Testis (tissue), 5 donors: ENCODE measurements around the gene ETV7. TPM values are rescaled to one million over a fixed set of nuclear protein-coding genes. Genes with fewer than 3 reads are reported as not detected.
A peak's percentile ranks its signal among the peaks of the same experiment; 100 is the strongest.

Experiments
- DNase-seq: peaks from one replicate; pipeline ENCODE4 v3.0.0-alpha.2; 2019
- H3K27ac ChIP-seq, 2 donors: fragments of 200-600 bp; sonication (generic); one replicate each; pipeline ENCODE4 v1.5.1; 2019
- H3K27me3 ChIP-seq: fragments of 200-600 bp; sonication (generic); one replicate; pipeline ENCODE4 v1.5.1; 2019
- H3K36me3 ChIP-seq: fragments of 200-600 bp; sonication (generic); one replicate; pipeline ENCODE4 v1.5.1; 2017; ENCODE audit warnings: low read depth; ENCODE audit errors: missing control alignments
- H3K4me1 ChIP-seq: fragments of 200-600 bp; sonication (generic); one replicate; pipeline ENCODE4 v1.5.1; 2019
- H3K4me3 ChIP-seq, 2 donors: fragments of 200-600 bp; sonication (generic); one replicate each; pipeline ENCODE4 v1.5.1; 2017 to 2019
- H3K9me3 ChIP-seq: fragments of 200-600 bp; sonication (generic); one replicate; pipeline ENCODE4 v1.5.1; 2017
- POLR2A ChIP-seq: fragments of 450-650 bp; IDR thresholded peaks from one replicate; pipeline ENCODE4 v1.6.1; 2017; ENCODE audit warnings: antibody characterized with exemption, mild to moderate bottlenecking, moderate library complexity
- WGBS, 2 donors: methylation state at CpG; one replicate each; pipeline ENCODE4 v1.1.5; 2018; 5-methylcytosine and 5-hydroxymethylcytosine counted together
- intact Hi-C: fragments of 100-400 bp; cut with DNase I; formaldehyde crosslinking; loops from one replicate; pipeline ENCODE4 v1.15.1; 2023; ENCODE audit warnings: low total_unique reads
- long read RNA-seq, 2 donors: transcript quantifications; one replicate each; lab custom pipeline, GENCODE V29; 2026
- polyA plus RNA-seq: library from polyadenylated mRNA; stranded (reverse); fragments of 350-450 nt; fragmentation: Illumina TruSeq; extraction: RNeasy Lipid Tissue Mini Kit (QIAGEN cat#74804); gene quantifications from one replicate; pipeline ENCODE4 v1.2.3, GENCODE V29; 2014; ENCODE audit warnings: low read depth, low replicate concordance; ENCODE audit not compliant: insufficient read depth
- total RNA-seq, 2 donors: library from RNA; depleted of rRNA; stranded (reverse); fragments of >200 nt; gene quantifications; one replicate each; pipeline ENCODE4 v1.2.3, GENCODE V29; 2016
- TF ChIP-seq, protein P1 (sequence below), 3 experiments: fragments of 450-650 bp in 2 of 3; fragments of 200-600 bp in 1 of 3; sonication (generic) in 1 of 3; IDR thresholded peaks; one replicate each; pipeline ENCODE4 v1.5.1; 2016 to 2019; ENCODE audit warnings: antibody characterized with exemption in 3 of 3, mild to moderate bottlenecking in 2 of 3, moderate library complexity in 1 of 3

The ETV7 gene
- 1 to 10 TPM in 1 of 2 donors, under 1 TPM in 1; 0.68 to 1.3 TPM for total RNA-seq
- 2.2 TPM for polyA plus RNA-seq
- long read RNA-seq, donor 1 = 0 reads
- long read RNA-seq, donor 2 = 0 reads

DNA sequence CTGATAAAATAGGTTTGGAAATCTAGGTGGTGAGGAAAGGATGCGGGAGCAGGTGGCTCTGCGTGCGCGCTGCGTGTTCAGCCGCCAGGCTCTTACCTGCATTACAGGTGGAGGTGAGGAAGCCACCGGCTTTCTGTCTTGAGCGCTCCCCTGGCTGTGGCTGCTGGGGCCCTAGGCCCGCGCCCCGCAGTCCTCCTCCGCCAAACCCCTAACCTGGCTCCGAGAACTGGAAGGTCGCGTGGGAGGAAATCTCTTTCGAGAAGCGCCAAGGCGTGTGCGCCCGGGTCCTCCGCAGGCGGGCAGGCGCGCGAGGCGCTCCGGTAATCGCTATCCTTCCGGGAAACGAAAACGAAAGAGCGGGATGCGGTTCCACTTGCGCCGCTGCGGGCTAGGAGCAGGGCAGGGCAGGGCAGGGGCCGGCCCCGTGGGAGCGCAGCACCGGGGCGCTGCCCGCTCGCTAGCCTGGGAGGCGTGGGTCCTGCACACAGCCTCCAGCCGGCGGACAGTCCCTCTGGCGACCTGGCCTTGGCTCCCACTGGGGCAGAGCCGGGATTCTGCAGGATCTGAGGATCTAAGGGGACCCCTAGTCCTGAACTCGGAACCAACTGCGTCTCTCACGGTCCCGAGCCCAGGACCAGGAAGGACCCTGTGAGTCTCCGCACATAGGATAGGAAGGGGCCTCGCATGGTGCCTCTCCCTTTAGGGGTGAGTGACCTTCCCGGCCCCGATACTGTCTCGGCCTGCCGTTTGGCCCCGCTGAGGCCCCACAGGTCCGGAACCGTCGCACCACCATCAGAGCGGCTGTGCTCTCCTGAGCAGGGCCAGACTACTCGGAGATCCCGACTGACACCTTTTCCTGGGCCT, at the start of gene ETV7:
Gene ETV7 (minus strand): TSS at position 230 of the 864 bp plus-strand sequence. CDS start 128 bp downstream, at position 102.
- no peak within 1 kb of the TSS for H3K27ac ChIP-seq
- no peaks in the 10 kb centered on the region for H3K27me3 ChIP-seq
- intact Hi-C loops = no loop called here
- DNase-seq = peak; percentile 24
- no peaks in the 10 kb centered on the region for H3K9me3 ChIP-seq
- H3K36me3 ChIP-seq = no peaks in the 10 kb centered on the region
- no peak for TF ChIP-seq POLR2A
- TF ChIP-seq, protein P1, sequence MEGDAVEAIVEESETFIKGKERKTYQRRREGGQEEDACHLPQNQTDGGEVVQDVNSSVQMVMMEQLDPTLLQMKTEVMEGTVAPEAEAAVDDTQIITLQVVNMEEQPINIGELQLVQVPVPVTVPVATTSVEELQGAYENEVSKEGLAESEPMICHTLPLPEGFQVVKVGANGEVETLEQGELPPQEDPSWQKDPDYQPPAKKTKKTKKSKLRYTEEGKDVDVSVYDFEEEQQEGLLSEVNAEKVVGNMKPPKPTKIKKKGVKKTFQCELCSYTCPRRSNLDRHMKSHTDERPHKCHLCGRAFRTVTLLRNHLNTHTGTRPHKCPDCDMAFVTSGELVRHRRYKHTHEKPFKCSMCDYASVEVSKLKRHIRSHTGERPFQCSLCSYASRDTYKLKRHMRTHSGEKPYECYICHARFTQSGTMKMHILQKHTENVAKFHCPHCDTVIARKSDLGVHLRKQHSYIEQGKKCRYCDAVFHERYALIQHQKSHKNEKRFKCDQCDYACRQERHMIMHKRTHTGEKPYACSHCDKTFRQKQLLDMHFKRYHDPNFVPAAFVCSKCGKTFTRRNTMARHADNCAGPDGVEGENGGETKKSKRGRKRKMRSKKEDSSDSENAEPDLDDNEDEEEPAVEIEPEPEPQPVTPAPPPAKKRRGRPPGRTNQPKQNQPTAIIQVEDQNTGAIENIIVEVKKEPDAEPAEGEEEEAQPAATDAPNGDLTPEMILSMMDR (IDR thresholded peaks at IDR 0.05) = no peak
- H3K4me3 ChIP-seq = peak within 1 kb of the TSS; percentile 24 to 58
- 8 to 15% methylated on average over 12 to 61 of the region's 65 CpGs for WGBS, 2 donors
- H3K4me1 ChIP-seq = peaks cover 4% of the 10 kb centered on the region

DNA sequence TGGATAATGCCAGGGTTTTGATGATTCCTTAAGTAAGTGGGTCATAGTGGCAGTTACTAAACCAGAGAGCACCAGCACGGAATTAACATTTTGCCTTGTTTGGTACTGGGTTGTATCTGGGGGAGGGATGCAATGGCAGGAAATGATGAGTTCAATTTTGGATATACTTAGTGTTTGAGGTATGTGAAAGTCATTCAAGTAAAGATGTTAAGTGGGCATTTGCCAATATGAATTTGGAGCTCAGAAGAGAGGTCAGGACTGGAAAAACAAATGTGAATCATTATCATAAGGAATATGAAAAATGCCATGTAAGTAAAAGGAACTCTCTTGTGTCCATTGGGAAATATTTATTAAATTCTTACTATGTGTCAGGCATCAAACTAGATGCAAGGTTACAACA, 49.0 kb upstream of the ETV7 start:
- no peak overlapping the region for H3K27ac ChIP-seq
- no peaks in the 10 kb centered on the region for H3K4me1 ChIP-seq
- H3K4me3 ChIP-seq = no peak overlapping the region
- H3K27me3 ChIP-seq = no peaks in the 10 kb centered on the region
- WGBS, 2 donors = 90 to 94% methylated on average over 1 of the region's 1 CpG
- intact Hi-C loops = no loop called here
- TF ChIP-seq POLR2A = no peak
- TF ChIP-seq, protein P1 (IDR thresholded peaks at IDR 0.05) = no peak
- H3K9me3 ChIP-seq = no peaks in the 10 kb centered on the region
- DNase-seq = no peak
- H3K36me3 ChIP-seq = no peaks in the 10 kb centered on the region

DNA sequence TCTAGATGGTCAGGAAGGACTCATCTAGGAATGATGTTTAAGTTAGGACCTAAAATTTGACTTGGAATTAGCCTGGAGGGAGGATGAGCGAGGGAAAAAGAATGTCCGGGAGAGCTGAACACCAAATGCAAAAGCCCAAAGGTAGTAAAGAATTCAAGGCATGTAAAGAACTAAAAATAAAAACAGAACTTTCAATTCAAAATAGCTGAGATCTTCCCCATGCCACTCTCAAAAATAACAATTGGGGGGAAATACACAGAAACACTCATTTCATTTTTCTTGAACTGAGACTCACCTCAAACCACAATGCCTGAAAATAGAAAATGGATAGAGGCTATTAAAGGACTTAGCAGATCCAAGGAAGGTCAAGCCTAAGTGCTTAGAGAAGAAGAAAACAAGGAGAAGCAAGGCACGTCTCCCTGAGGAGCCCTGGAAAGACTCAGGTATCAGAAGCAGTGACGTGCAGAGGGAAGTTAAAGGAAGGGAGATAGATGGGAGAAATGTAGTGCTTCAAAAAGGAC, 44.7 kb upstream of the ETV7 start:
- 77 to 94% methylated on average over 4 of the region's 4 CpGs for WGBS, 2 donors
- no peak for TF ChIP-seq POLR2A
- TF ChIP-seq, protein P1 (IDR thresholded peaks at IDR 0.05) = no peak
- H3K4me3 ChIP-seq = no peak overlapping the region
- no peak for DNase-seq
- no peaks in the 10 kb centered on the region for H3K36me3 ChIP-seq
- no peak overlapping the region for H3K27ac ChIP-seq
- intact Hi-C loops = no loop called here
- no peaks in the 10 kb centered on the region for H3K9me3 ChIP-seq
- H3K27me3 ChIP-seq = no peaks in the 10 kb centered on the region
- H3K4me1 ChIP-seq = no peaks in the 10 kb centered on the region

DNA sequence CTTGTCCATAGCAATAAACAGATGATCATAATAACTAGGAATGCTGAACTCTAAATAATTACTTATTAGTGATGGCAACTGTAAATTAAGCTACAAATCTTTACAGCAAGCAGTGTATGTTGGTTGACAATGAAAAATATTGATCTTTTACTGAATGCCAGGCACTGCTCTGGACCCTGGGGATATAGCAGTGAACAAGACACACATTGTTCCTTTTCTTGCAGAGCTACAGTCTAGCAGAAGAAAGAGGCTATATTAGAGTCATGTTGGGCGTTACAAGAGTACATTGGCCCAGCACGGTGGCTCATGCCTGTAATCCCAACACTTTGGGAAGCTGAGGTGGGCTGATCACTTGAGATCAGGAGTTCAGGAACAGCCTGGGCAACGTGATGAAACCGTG, 43.7 kb upstream of the ETV7 start:
- 92 to 95% methylated on average over 4 of the region's 4 CpGs for WGBS, 2 donors
- TF ChIP-seq POLR2A = no peak
- TF ChIP-seq, protein P1 (IDR thresholded peaks at IDR 0.05) = no peak
- no peak overlapping the region for H3K4me3 ChIP-seq
- H3K27ac ChIP-seq = no peak overlapping the region
- H3K27me3 ChIP-seq = no peaks in the 10 kb centered on the region
- no peaks in the 10 kb centered on the region for H3K9me3 ChIP-seq
- no peaks in the 10 kb centered on the region for H3K4me1 ChIP-seq
- intact Hi-C loops = no loop called here
- DNase-seq = no peak
- no peaks in the 10 kb centered on the region for H3K36me3 ChIP-seq
